Coronary artery (tissue), 2 donors: ENCODE results near the gene PSMG3.

ENCODE experiments used
- DNase-seq: peaks from one replicate; pipeline ENCODE4 v3.0.0-alpha.2; 2017; ENCODE audit warnings: low spot score
- H3K27ac ChIP-seq, 2 donors: fragments of 200-600 bp; sonication (generic); one replicate each; pipeline ENCODE4 v1.5.1; 2016 to 2019
- H3K4me3 ChIP-seq: fragments of 200-600 bp; sonication (generic); 2 replicates; pipeline ENCODE4 v1.5.1; 2016; ENCODE audit warnings: mild to moderate bottlenecking, moderate library complexity
- TF ChIP-seq, protein P1 (sequence below): fragments of 200-600 bp; sonication (generic); IDR thresholded peaks from one replicate; pipeline ENCODE4 v1.5.1; 2019; ENCODE audit warnings: antibody characterized with exemption

Gene PSMG3

GRCh38 chr7:1569440-1569832 lies 396 bp downstream of the PSMG3 start:
- TF ChIP-seq, protein P1, sequence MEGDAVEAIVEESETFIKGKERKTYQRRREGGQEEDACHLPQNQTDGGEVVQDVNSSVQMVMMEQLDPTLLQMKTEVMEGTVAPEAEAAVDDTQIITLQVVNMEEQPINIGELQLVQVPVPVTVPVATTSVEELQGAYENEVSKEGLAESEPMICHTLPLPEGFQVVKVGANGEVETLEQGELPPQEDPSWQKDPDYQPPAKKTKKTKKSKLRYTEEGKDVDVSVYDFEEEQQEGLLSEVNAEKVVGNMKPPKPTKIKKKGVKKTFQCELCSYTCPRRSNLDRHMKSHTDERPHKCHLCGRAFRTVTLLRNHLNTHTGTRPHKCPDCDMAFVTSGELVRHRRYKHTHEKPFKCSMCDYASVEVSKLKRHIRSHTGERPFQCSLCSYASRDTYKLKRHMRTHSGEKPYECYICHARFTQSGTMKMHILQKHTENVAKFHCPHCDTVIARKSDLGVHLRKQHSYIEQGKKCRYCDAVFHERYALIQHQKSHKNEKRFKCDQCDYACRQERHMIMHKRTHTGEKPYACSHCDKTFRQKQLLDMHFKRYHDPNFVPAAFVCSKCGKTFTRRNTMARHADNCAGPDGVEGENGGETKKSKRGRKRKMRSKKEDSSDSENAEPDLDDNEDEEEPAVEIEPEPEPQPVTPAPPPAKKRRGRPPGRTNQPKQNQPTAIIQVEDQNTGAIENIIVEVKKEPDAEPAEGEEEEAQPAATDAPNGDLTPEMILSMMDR = no peak
- no peak for DNase-seq
- Histone ChIP-seq H3K4me3 (peak overlapping the region; percentile 98), H3K27ac (peak overlapping the region; percentile 85 to 96)

GRCh38 chr7:1569016-1569415 lies 816 bp downstream of the PSMG3 start:
- TF ChIP-seq, protein P1 = no peak
- Histone ChIP-seq H3K4me3 (peak overlapping the region; percentile 98), H3K27ac (peak overlapping the region in 1 of 2 donors; percentile 30)
- DNase-seq = no peak

DNA sequence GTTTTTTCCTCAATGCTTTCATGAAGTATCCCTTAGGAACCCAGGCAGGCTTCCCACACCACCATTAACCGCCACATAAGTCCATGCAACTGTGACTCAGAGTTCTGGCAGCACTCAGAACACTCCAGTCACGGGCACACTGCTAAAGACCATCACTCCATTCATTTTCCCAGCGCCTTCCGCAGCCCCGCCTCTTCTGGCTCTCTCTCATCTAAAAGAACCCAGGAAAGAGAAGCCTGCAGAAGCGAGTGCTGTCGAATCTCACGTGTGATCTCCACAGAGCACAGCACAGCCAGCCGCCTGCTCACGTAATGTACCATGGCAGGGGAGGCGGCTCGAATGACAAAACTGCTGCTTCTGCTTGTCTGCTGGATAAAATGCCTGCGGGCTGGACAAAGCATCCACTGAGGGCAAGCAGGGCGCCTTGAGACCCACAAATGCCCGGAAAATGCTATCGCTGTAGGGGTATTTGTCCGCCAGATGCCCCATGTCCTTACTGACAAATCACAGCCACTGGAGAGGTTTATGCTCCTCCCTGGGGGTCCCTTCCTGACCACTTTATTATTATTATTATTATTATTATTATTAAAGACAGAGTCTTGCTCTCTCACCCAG lies 1.8 kb downstream of the PSMG3 start:
- H3K4me3 ChIP-seq = no peak overlapping the region
- DNase-seq = no peak

DNA sequence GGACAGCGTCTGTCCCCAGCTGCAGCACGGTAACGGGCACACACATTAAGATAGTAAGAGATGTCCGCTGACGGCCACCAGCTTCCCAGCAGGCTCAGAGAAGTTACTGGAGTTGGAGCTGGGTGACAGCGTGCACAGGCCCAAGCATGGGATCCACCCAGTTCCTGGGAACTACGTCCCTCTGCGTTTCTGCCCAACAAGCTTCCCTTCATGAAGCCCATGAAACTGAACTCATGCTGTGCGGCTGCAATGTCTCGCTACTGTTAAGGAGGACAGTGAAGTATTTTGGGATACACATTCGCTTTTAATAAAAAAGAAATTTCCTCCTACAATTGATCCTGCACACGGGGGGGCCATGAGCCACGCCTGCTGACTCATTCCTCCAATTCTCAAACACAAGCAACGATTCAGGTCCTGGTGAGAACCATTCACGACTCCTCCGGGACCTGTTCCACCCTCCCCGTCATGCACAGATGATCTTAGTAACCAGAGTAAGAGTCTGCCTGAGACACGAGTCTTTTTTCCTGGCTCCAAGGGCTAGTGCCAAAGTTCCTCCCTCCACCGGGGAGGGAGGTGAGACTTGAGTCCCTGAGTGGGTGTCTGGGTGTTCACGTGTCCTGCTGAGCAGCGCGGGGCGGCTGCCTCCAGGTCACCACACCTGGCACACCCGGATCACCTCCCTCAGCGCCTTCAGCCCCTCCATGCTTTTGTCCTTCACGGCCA lies 2.6 kb downstream of the PSMG3 start:
- TF ChIP-seq, protein P1 = no peak
- DNase-seq = no peak
- Histone ChIP-seq H3K27ac (peak overlapping the region in 1 of 2 donors; percentile 4), H3K4me3 (no peak overlapping the region)

More for the DNA sequence above, 1.8 kb downstream of the PSMG3 start:
- H3K27ac ChIP-seq = no peak overlapping the region
- TF ChIP-seq, protein P1 = no peak

DNA sequence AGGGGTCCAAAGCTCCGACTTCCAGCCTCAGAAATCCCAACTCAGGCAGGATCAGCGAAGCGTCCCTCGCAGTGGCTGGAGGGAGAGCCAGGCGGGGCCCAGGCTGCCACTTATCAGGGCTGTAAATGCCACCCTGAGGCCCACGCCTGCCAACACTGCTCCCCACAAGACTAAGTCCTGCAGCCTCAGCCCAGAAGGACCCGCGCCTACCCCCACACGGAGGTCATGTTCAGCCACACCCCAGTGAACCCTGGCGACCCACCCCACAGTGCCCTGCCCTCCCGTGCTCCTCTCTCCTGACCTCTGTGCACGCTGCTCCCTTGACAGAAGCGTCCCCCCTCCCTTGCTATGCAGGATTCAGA lies 3.2 kb downstream of the PSMG3 start:
- TF ChIP-seq, protein P1 = no peak
- H3K4me3 ChIP-seq = no peak overlapping the region
- peak overlapping the region in 1 of 2 donors; percentile 4 for H3K27ac ChIP-seq
- no peak for DNase-seq

GRCh38 chr7:1564603-1565022 lies 5.2 kb downstream of the PSMG3 start:
- TF ChIP-seq, protein P1 = no peak
- H3K27ac ChIP-seq = no peak overlapping the region
- no peak overlapping the region for H3K4me3 ChIP-seq

GRCh38 chr7:1563981-1564602 lies 5.7 kb downstream of the PSMG3 start:
- no peak overlapping the region for H3K27ac ChIP-seq

More at GRCh38 chr7:1564603-1565022, 5.2 kb downstream of the PSMG3 start:
- no peak for DNase-seq

More at GRCh38 chr7:1563981-1564602, 5.7 kb downstream of the PSMG3 start:
- TF ChIP-seq, protein P1 = no peak
- no peak for DNase-seq
- no peak overlapping the region for H3K4me3 ChIP-seq
